SK-N-DZ (cell line): ENCODE results near the gene FBXL3.
"Not testable (repeated sequence)": the region's sequence is repeated elsewhere in the genome, so short reads cannot be mapped to it uniquely, and the experiment has no call there.

Experiments
- DNase-seq: peaks from one replicate; pipeline ENCODE4 v3.0.0-alpha.2; 2015; ENCODE audit warnings: low spot score

Gene FBXL3

GRCh38 chr13:77028202-77028601, 1.2 kb upstream of the FBXL3 start:
- DNase-seq, result no peak

- DNase-seq, result peak; percentile 63
Measured at GRCh38 chr13:77026255-77026860, 601 bp downstream of the FBXL3 start.

GRCh38 chr13:77022341-77022740, 4.6 kb downstream of the FBXL3 start:
- DNase-seq, result no peak

GRCh38 chr13:77019756-77020155, 7.2 kb downstream of the FBXL3 start:
- no peak for DNase-seq

- DNase-seq, result no peak
Measured at GRCh38 chr13:77016888-77017623, 9.9 kb downstream of the FBXL3 start.

GRCh38 chr13:77016251-77016812, 10.6 kb downstream of the FBXL3 start:
- DNase-seq, result no peak

- no peak for DNase-seq
Measured at GRCh38 chr13:77014906-77015685, 11.9 kb downstream of the FBXL3 start.

- no peak for DNase-seq
Measured at GRCh38 chr13:77013853-77014542, 13.0 kb downstream of the FBXL3 start.

- not testable (repeated sequence) for DNase-seq
Measured at GRCh38 chr13:77009719-77010118, 17.2 kb downstream of the FBXL3 start.

- no peak for DNase-seq
Measured at GRCh38 chr13:77009011-77009410, 17.9 kb downstream of the FBXL3 start.

- not testable (repeated sequence) for DNase-seq
Measured at GRCh38 chr13:77008337-77008736, 18.6 kb downstream of the FBXL3 start.

- no peak for DNase-seq
Measured at GRCh38 chr13:77002590-77003190, 24.3 kb downstream of the FBXL3 start.

GRCh38 chr13:77001963-77002587, 24.9 kb downstream of the FBXL3 start:
- DNase-seq, result no peak

GRCh38 chr13:77001540-77001939, 25.4 kb downstream of the FBXL3 start:
- DNase-seq, result no peak

- DNase-seq, result no peak
Measured at GRCh38 chr13:77000475-77000874, 26.5 kb downstream of the FBXL3 start.

GRCh38 chr13:76994281-76994680, 32.7 kb downstream of the FBXL3 start:
- DNase-seq, result no peak

- no peak for DNase-seq
Measured at GRCh38 chr13:76993473-76993872, 33.5 kb downstream of the FBXL3 start.

- DNase-seq, result no peak
Measured at GRCh38 chr13:76993021-76993420, 33.9 kb downstream of the FBXL3 start.

GRCh38 chr13:76992548-76993001, 34.4 kb downstream of the FBXL3 start:
- DNase-seq, result no peak

GRCh38 chr13:76991796-76992547, 35.0 kb downstream of the FBXL3 start, which contains the start of gene CLN5:
TSS of gene CLN5 (plus strand) at chr13:76992081. CDS start at chr13:76992099, 18 bp downstream.
- peak; percentile 90 for DNase-seq
